Caco-2 (cell line): ENCODE results near the gene KRT86. TPM values are rescaled to one million over a fixed set of nuclear protein-coding genes. Genes with fewer than 3 reads are reported as not detected.

Experiments used
- BruUV-seq: library from RNA; stranded (reverse); fragments of 400-500 nt; replicated peaks from 2 replicates; lab custom pipeline; 2021; lab: Mats Ljungman, UMichigan
- CTCF ChIA-PET: fragments of 300-600 bp; sonication (Branson Sonifier 250); formaldehyde crosslinking; loops from one replicate; lab custom pipeline; 2022; ENCODE audit warnings: antibody characterized with exemption; lab: Charles Lee
- POLR2A ChIA-PET: fragments of 300-600 bp; sonication (Branson Sonifier 250); formaldehyde crosslinking; loops from one replicate; lab custom pipeline; 2022; ENCODE audit warnings: antibody characterized with exemption; lab: Charles Lee
- DNase-seq, 2 experiments: peaks; one replicate each; pipeline versions ENCODE4 v3.0.0 to v3.0.0-alpha.2; 2020 to 2022
- H3K27me3 ChIP-seq: replicated peaks from 2 replicates; pipeline ENCODE4 v1.6.0; 2011; ENCODE audit warnings: low read length; ENCODE audit not compliant: control insufficient read depth, insufficient read depth
- H3K36me3 ChIP-seq: 2 replicates; pipeline ENCODE4 v1.5.1; 2011; ENCODE audit warnings: low read length; ENCODE audit not compliant: control insufficient read depth, insufficient read depth
- H3K4me1 ChIP-seq: fragments of 250-450 bp; sonication (Bioruptor Pico); 2 replicates; pipeline ENCODE4 v1.5.1; 2020; ENCODE audit warnings: mild to moderate bottlenecking
- H3K4me3 ChIP-seq: 2 replicates; pipeline ENCODE4 v1.5.1; 2011; ENCODE audit warnings: low read depth, mild to moderate bottlenecking, control low read depth, low read length
- H3K9me3 ChIP-seq: fragments of 250-450 bp; sonication (Bioruptor Pico); 2 replicates; pipeline ENCODE4 v1.5.1; 2020; ENCODE audit warnings: mild to moderate bottlenecking, moderate library complexity
- H3K27ac Mint-ChIP-seq: one replicate; pipeline ENCODE4 v1.8.0; 2022; ENCODE audit warnings: mixed read lengths; ENCODE audit not compliant: unreplicated experiment
- H3K27me3 Mint-ChIP-seq: one replicate; pipeline ENCODE4 v1.8.0; 2022; ENCODE audit warnings: mixed read lengths; ENCODE audit not compliant: insufficient read depth, unreplicated experiment
- H3K36me3 Mint-ChIP-seq: one replicate; pipeline ENCODE4 v1.8.0; 2022; ENCODE audit warnings: mild to moderate bottlenecking, mixed read lengths; ENCODE audit not compliant: insufficient read depth, unreplicated experiment
- H3K4me1 Mint-ChIP-seq: one replicate; pipeline ENCODE4 v1.8.0; 2022; ENCODE audit warnings: low read depth, mixed read lengths; ENCODE audit not compliant: unreplicated experiment
- H3K4me3 Mint-ChIP-seq: one replicate; pipeline ENCODE4 v1.8.0; 2022; ENCODE audit warnings: mild to moderate bottlenecking, moderate library complexity, mixed read lengths; ENCODE audit not compliant: unreplicated experiment
- H3K9me3 Mint-ChIP-seq: one replicate; pipeline ENCODE4 v1.8.0; 2022; ENCODE audit warnings: mixed read lengths; ENCODE audit not compliant: unreplicated experiment
- CTCF ChIP-seq, 2 experiments: fragments of 200-600 bp in 1 of 2; IDR thresholded peaks; 1 replicate in 1 of 2; 2 replicates in 1 of 2; pipeline versions ENCODE4 v1.5.1 to v1.8.0; 2011 to 2022; ENCODE audit warnings: antibody characterized with exemption in 1 of 2, control low read depth in 1 of 2, inconsistent platforms in 1 of 2, low read depth in 1 of 2, low read length in 1 of 2, mild to moderate bottlenecking in 1 of 2, moderate library complexity in 1 of 2; ENCODE audit not compliant: insufficient read depth in 1 of 2, severe bottlenecking in 1 of 2, unreplicated experiment in 1 of 2
- intact Hi-C: fragments of 100-400 bp; cut with micrococcal nuclease; formaldehyde crosslinking; loops from one replicate; pipeline ENCODE4 v1.10.0; 2022; ENCODE audit not compliant: unreplicated experiment
- total RNA-seq: library from RNA; stranded (reverse); gene quantifications from 2 replicates; pipeline ENCODE4 v1.2.3, GENCODE V29; 2022

The KRT86 gene
- total RNA-seq, 1 experiment from 2014 or later, result not detected

GRCh38 chr12:52323001-52323400 is 48.6 kb downstream of the KRT86 start:
- DNase-seq, result no peak
- H3K36me3 Mint-ChIP-seq, result no peaks in the 10 kb centered on the region
- BruUV-seq, result no TSS peak
- Histone ChIP-seq H3K4me3 (no peak overlapping the region), H3K27me3 (no peaks in the 10 kb centered on the region; the same call in none of the 2 replicates), H3K9me3 (no peaks in the 10 kb centered on the region), H3K36me3 (no peaks in the 10 kb centered on the region), H3K4me1 (no peaks in the 10 kb centered on the region)
- H3K27ac Mint-ChIP-seq, result no peak overlapping the region
- intact Hi-C loops, result no loop called here
- H3K4me1 Mint-ChIP-seq, result no peaks in the 10 kb centered on the region
- H3K27me3 Mint-ChIP-seq, result peaks cover 5% of the 10 kb centered on the region
- ChIA-PET POLR2A (no interaction called here), CTCF (no interaction called here)
- no peak overlapping the region for H3K4me3 Mint-ChIP-seq
- no peak for TF ChIP-seq CTCF (IDR thresholded peaks at IDR 0.05; ENCODE audit: insufficient read depth in 1 of 2, low read depth in 1 of 2, low read length in 1 of 2, severe bottlenecking in 1 of 2, unreplicated experiment in 1 of 2)
- H3K9me3 Mint-ChIP-seq, result no peaks in the 10 kb centered on the region

- Mint-ChIP-seq H3K4me1 (no peaks in the 10 kb centered on the region), H3K27ac (no peak overlapping the region), H3K4me3 (no peak overlapping the region), H3K9me3 (no peaks in the 10 kb centered on the region), H3K27me3 (peaks cover 5% of the 10 kb centered on the region), H3K36me3 (no peaks in the 10 kb centered on the region)
- Histone ChIP-seq H3K4me1 (no peaks in the 10 kb centered on the region), H3K9me3 (no peaks in the 10 kb centered on the region), H3K27me3 (no peaks in the 10 kb centered on the region; the same call in none of the 2 replicates), H3K36me3 (no peaks in the 10 kb centered on the region), H3K4me3 (no peak overlapping the region)
- ChIA-PET POLR2A (no interaction called here), CTCF (no interaction called here)
- TF ChIP-seq CTCF (IDR thresholded peaks at IDR 0.05; ENCODE audit: insufficient read depth in 1 of 2, low read depth in 1 of 2, low read length in 1 of 2, severe bottlenecking in 1 of 2, unreplicated experiment in 1 of 2), result no peak
- DNase-seq, result no peak
- BruUV-seq, result no TSS peak
- intact Hi-C loops, result no loop called here
Measured at GRCh38 chr12:52323416-52324152, 49.1 kb downstream of the KRT86 start.

GRCh38 chr12:52324153-52324444 is 49.7 kb downstream of the KRT86 start:
- no peaks in the 10 kb centered on the region for H3K36me3 Mint-ChIP-seq
- H3K4me3 Mint-ChIP-seq, result no peak overlapping the region
- BruUV-seq, result no TSS peak
- intact Hi-C loops, result no loop called here
- POLR2A ChIA-PET, result no interaction called here
- Histone ChIP-seq H3K36me3 (no peaks in the 10 kb centered on the region), H3K27me3 (no peaks in the 10 kb centered on the region; the same call in none of the 2 replicates), H3K4me1 (no peaks in the 10 kb centered on the region), H3K4me3 (no peak overlapping the region), H3K9me3 (no peaks in the 10 kb centered on the region)
- H3K4me1 Mint-ChIP-seq, result no peaks in the 10 kb centered on the region
- TF ChIP-seq CTCF (IDR thresholded peaks at IDR 0.05; ENCODE audit: insufficient read depth in 1 of 2, low read depth in 1 of 2, low read length in 1 of 2, severe bottlenecking in 1 of 2, unreplicated experiment in 1 of 2), result no peak
- H3K9me3 Mint-ChIP-seq, result no peaks in the 10 kb centered on the region
- H3K27ac Mint-ChIP-seq, result no peak overlapping the region
- H3K27me3 Mint-ChIP-seq, result peaks cover 5% of the 10 kb centered on the region
- no peak for DNase-seq
- CTCF ChIA-PET, result no interaction called here
